CD14-positive monocyte (primary cell): ENCODE results near the gene ANK2. TPM values are rescaled to one million over a fixed set of nuclear protein-coding genes. Genes with fewer than 3 reads are reported as not detected.

Experiments used
- DNase-seq, 3 donors: peaks; one replicate each; pipeline ENCODE4 v3.0.0-alpha.2; 2011 to 2022
- H2AFZ ChIP-seq: 2 replicates; pipeline ENCODE4 v1.6.0; 2012; ENCODE audit warnings: mild to moderate bottlenecking, low read depth, low read length, inconsistent platforms; ENCODE audit not compliant: insufficient read depth, poor library complexity, severe bottlenecking
- H3K27ac ChIP-seq, 2 donors: 1 replicate in 1 of 2; 2 replicates in 1 of 2; pipeline ENCODE4 v1.5.1; 2012 to 2013; ENCODE audit warnings: low read length in 2 of 2, control low read depth in 1 of 2, inconsistent platforms in 1 of 2, low read depth in 1 of 2, mild to moderate bottlenecking in 1 of 2
- H3K27me3 ChIP-seq, 2 donors: one replicate each; pipeline versions ENCODE4 v1.6.0 to v1.6.1; 2011 to 2013; ENCODE audit warnings: low read length in 2 of 2; ENCODE audit not compliant: control insufficient read depth in 2 of 2, insufficient read depth in 2 of 2
- H3K36me3 ChIP-seq, 2 donors: replicated peaks in 1 of 2; 1 replicate in 1 of 2; 2 replicates in 1 of 2; pipeline versions ENCODE4 v1.5.1 to v1.6.1; 2012 to 2013; ENCODE audit warnings: low read length in 2 of 2, control low read depth in 1 of 2, inconsistent platforms in 1 of 2, mild to moderate bottlenecking in 1 of 2; ENCODE audit not compliant: insufficient read depth in 2 of 2, control insufficient read depth in 1 of 2
- H3K4me1 ChIP-seq, 2 donors: 1 replicate in 1 of 2; 2 replicates in 1 of 2; pipeline versions ENCODE4 v1.5.1 to v1.6.1; 2012 to 2013; ENCODE audit warnings: low read length in 2 of 2, control low read depth in 1 of 2, inconsistent platforms in 1 of 2, mild to moderate bottlenecking in 1 of 2, moderate library complexity in 1 of 2; ENCODE audit not compliant: insufficient read depth in 2 of 2, control insufficient read depth in 1 of 2
- H3K4me2 ChIP-seq: replicated peaks from 2 replicates; pipeline ENCODE3; 2012; ENCODE audit warnings: low read length, moderate library complexity, mild to moderate bottlenecking; ENCODE audit not compliant: poor library complexity, severe bottlenecking; ENCODE audit errors: extremely low read depth
- H3K4me3 ChIP-seq, 3 experiments: fragments of 200-600 bp in 1 of 3; sonication (generic) in 1 of 3; replicated peaks in 1 of 3; 1 replicate in 2 of 3; 2 replicates in 1 of 3; pipeline ENCODE4 v1.5.1; 2011 to 2013; ENCODE audit warnings: low read length in 3 of 3, mild to moderate bottlenecking in 3 of 3, control low read depth in 2 of 3, low read depth in 2 of 3, inconsistent platforms in 1 of 3, moderate library complexity in 1 of 3
- H3K79me2 ChIP-seq: 2 replicates; pipeline ENCODE4 v1.6.0; 2012; ENCODE audit warnings: mild to moderate bottlenecking, control low read depth, inconsistent platforms, low read length, moderate library complexity; ENCODE audit not compliant: insufficient read depth
- H3K9ac ChIP-seq: 2 replicates; pipeline ENCODE4 v1.6.0; 2017; ENCODE audit warnings: low read length, mild to moderate bottlenecking; ENCODE audit not compliant: insufficient read depth, poor library complexity, severe bottlenecking
- H3K9me3 ChIP-seq, 2 donors: replicated peaks in 1 of 2; 1 replicate in 1 of 2; 2 replicates in 1 of 2; pipeline versions ENCODE4 v1.5.1 to v1.6.1; 2012 to 2013; ENCODE audit warnings: low read length in 2 of 2, control low read depth in 1 of 2; ENCODE audit not compliant: control insufficient read depth in 1 of 2, insufficient read depth in 1 of 2
- H4K20me1 ChIP-seq: 2 replicates; pipeline ENCODE4 v1.6.0; 2012; ENCODE audit warnings: mild to moderate bottlenecking, low read length, control low read depth, moderate library complexity; ENCODE audit not compliant: insufficient read depth
- H3K27ac Mint-ChIP-seq, 7 donors: one replicate each; pipeline ENCODE4 v1.8.0; 2020; ENCODE audit warnings: mild to moderate bottlenecking in 7 of 7, mixed read lengths in 7 of 7, moderate library complexity in 6 of 7, inconsistent platforms in 2 of 7
- H3K27me3 Mint-ChIP-seq, 3 donors: one replicate each; pipeline ENCODE4 v1.8.0; 2021 to 2022; ENCODE audit warnings: low read depth in 3 of 3, mild to moderate bottlenecking in 3 of 3, mixed read lengths in 3 of 3, moderate library complexity in 3 of 3, inconsistent platforms in 1 of 3
- H3K36me3 Mint-ChIP-seq, 2 donors: one replicate each; pipeline ENCODE4 v1.8.0; 2020; ENCODE audit warnings: mixed read lengths in 2 of 2, inconsistent platforms in 1 of 2, mild to moderate bottlenecking in 1 of 2
- H3K4me1 Mint-ChIP-seq: one replicate; pipeline ENCODE4 v1.8.0; 2020; ENCODE audit warnings: mild to moderate bottlenecking, mixed read lengths
- H3K4me3 Mint-ChIP-seq, 2 donors: one replicate each; pipeline ENCODE4 v1.8.0; 2020; ENCODE audit warnings: mild to moderate bottlenecking in 2 of 2, mixed read lengths in 2 of 2, moderate library complexity in 1 of 2
- H3K9me3 Mint-ChIP-seq, 7 donors: one replicate each; pipeline ENCODE4 v1.8.0; 2020 to 2022; ENCODE audit warnings: mixed read lengths in 7 of 7, mild to moderate bottlenecking in 6 of 7, moderate library complexity in 6 of 7, inconsistent platforms in 2 of 7
- WGBS: methylation state at CpG from one replicate; pipeline ENCODE4 v1.1.5; 2013; ENCODE audit warnings: missing lambda C conversion rate; ENCODE audit not compliant: insufficient coverage; 5-methylcytosine and 5-hydroxymethylcytosine counted together
- intact Hi-C, 2 donors: fragments of 100-400 bp; cut with micrococcal nuclease; formaldehyde crosslinking; loops; one replicate each; pipeline versions ENCODE4 v1.15.0 to v1.15.1; 2023
- polyA plus RNA-seq, 3 donors: library from polyadenylated mRNA; depleted of rRNA in 1 of 3; unstranded in 2 of 3; stranded (reverse) in 1 of 3; fragments of 300-500 nt in 2 of 3; fragments of >200 nt in 1 of 3; fragmentation: Illumina TruSeq in 2 of 3; gene quantifications; 1 replicate in 2 of 3; 2 replicates in 1 of 3; pipeline ENCODE4 v1.2.3, GENCODE V29; 2012 to 2021
- TF ChIP-seq, protein P1 (sequence below): fragments of 200-600 bp; IDR thresholded peaks from one replicate; pipeline ENCODE4 v1.8.0; 2022; ENCODE audit warnings: antibody characterized with exemption, mild to moderate bottlenecking

The ANK2 gene
- polyA plus RNA-seq, 3 donors, result not detected

- Mint-ChIP-seq H3K27me3 (peaks cover 0 to 2% (median 1%) of the 10 kb centered on the region in 3 donors), H3K4me1 (no peaks in the 10 kb centered on the region), H3K27ac (no peak overlapping the region), H3K4me3 (no peak overlapping the region), H3K36me3 (no peaks in the 10 kb centered on the region), H3K9me3 (peaks cover 2 to 18% (median 7%) of the 10 kb centered on the region in 7 donors)
- Histone ChIP-seq H3K79me2 (no peaks in the 10 kb centered on the region), H4K20me1 (no peaks in the 10 kb centered on the region), H3K4me3 (no peak overlapping the region), H3K27ac (no peak overlapping the region), H3K9ac (no peak overlapping the region), H3K4me2 (no peak overlapping the region), H3K9me3 (peaks cover 0 to 4% of the 10 kb centered on the region in 2 donors), H3K27me3 (no peaks in the 10 kb centered on the region), H3K4me1 (no peaks in the 10 kb centered on the region), H3K36me3 (no peaks in the 10 kb centered on the region), H2AFZ (no peak overlapping the region)
- intact Hi-C loops, result no loop called here
- TF ChIP-seq, protein P1, sequence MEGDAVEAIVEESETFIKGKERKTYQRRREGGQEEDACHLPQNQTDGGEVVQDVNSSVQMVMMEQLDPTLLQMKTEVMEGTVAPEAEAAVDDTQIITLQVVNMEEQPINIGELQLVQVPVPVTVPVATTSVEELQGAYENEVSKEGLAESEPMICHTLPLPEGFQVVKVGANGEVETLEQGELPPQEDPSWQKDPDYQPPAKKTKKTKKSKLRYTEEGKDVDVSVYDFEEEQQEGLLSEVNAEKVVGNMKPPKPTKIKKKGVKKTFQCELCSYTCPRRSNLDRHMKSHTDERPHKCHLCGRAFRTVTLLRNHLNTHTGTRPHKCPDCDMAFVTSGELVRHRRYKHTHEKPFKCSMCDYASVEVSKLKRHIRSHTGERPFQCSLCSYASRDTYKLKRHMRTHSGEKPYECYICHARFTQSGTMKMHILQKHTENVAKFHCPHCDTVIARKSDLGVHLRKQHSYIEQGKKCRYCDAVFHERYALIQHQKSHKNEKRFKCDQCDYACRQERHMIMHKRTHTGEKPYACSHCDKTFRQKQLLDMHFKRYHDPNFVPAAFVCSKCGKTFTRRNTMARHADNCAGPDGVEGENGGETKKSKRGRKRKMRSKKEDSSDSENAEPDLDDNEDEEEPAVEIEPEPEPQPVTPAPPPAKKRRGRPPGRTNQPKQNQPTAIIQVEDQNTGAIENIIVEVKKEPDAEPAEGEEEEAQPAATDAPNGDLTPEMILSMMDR, result no peak
- no peak for DNase-seq
Observed at GRCh38 chr4:113420938-113421337, 371.5 kb downstream of the ANK2 start.

DNA sequence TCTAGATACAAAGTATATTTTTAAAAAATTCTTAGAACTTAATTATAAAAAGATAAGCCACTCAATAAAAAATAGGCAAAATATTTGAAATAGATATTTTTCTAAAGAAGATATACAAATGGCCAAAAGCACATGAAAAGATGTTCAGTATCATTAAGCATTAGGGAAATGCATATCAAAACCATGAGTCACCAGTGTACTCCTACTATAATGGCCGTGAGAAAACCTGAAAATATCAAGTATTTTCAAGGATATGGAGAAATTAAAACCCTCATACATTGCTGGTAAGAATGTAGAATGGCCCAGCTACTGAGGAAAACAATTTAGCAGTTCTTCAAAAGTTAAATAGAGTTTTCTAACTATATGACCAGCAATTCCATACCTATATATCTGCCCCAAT is 374.2 kb downstream of the ANK2 start:
- H2AFZ ChIP-seq, result no peak overlapping the region
- TF ChIP-seq, protein P1, result no peak
- no peaks in the 10 kb centered on the region for H3K36me3 ChIP-seq
- H3K79me2 ChIP-seq, result no peaks in the 10 kb centered on the region
- no peaks in the 10 kb centered on the region for H3K4me1 Mint-ChIP-seq
- peaks cover 0 to 1% (median 1%) of the 10 kb centered on the region in 3 donors for H3K27me3 Mint-ChIP-seq
- H3K27ac Mint-ChIP-seq, result no peak overlapping the region
- no peak overlapping the region for H3K4me3 ChIP-seq
- H3K27me3 ChIP-seq, result no peaks in the 10 kb centered on the region
- H3K9me3 Mint-ChIP-seq, result peaks cover 2 to 16% (median 6%) of the 10 kb centered on the region in 7 donors
- no peaks in the 10 kb centered on the region for H3K36me3 Mint-ChIP-seq
- H3K4me3 Mint-ChIP-seq, result no peak overlapping the region
- H3K9ac ChIP-seq, result no peak overlapping the region
- no peak overlapping the region for H3K4me2 ChIP-seq
- no CpG with 5 or more reads among the region's 1 CpG for WGBS
- H3K9me3 ChIP-seq, result peaks cover 0 to 4% of the 10 kb centered on the region in 2 donors
- no peaks in the 10 kb centered on the region for H3K4me1 ChIP-seq
- no peak for DNase-seq
- intact Hi-C loops, result no loop called here
- H3K27ac ChIP-seq, result no peak overlapping the region
- no peaks in the 10 kb centered on the region for H4K20me1 ChIP-seq
